GM19035 (cell line): ENCODE results near the gene SERPINB3.
"Not testable (repeated sequence)": the region's sequence is repeated elsewhere in the genome, so short reads cannot be mapped to it uniquely, and the experiment has no call there.

Experiments used
- ATAC-seq: cut with Tn5 transposase; IDR thresholded peaks from one replicate; pipeline ENCODE4 v1.9.1; 2021; ENCODE audit not compliant: unreplicated experiment

The SERPINB3 gene

GRCh38 chr18:63661750-63662149, at the start of gene SERPINB3:
SERPINB3 (minus strand) TSS chr18:63661893; CDS start chr18:63661216, 677 bp downstream.
- not testable (repeated sequence) for ATAC-seq

GRCh38 chr18:63708650-63709049, 47.0 kb upstream of the SERPINB3 start:
- no peak for ATAC-seq

- ATAC-seq: no peak
Measured at GRCh38 chr18:63707816-63708215, 46.1 kb upstream of the SERPINB3 start.

GRCh38 chr18:63705401-63705800, 43.7 kb upstream of the SERPINB3 start:
- no peak for ATAC-seq

- no peak for ATAC-seq
Measured at GRCh38 chr18:63702660-63703059, 41.0 kb upstream of the SERPINB3 start, which contains the start of gene SERPINB11. SERPINB11 (plus strand) TSS chr18:63702960; CDS start chr18:63710194, 7,234 bp downstream.

- ATAC-seq: no peak
Measured at GRCh38 chr18:63701952-63702351, 40.3 kb upstream of the SERPINB3 start.

- no peak for ATAC-seq
Measured at GRCh38 chr18:63700501-63700900, 38.8 kb upstream of the SERPINB3 start.

- ATAC-seq: no peak
Measured at GRCh38 chr18:63697097-63697660, 35.5 kb upstream of the SERPINB3 start.

- ATAC-seq: no peak
Measured at GRCh38 chr18:63689064-63689463, 27.4 kb upstream of the SERPINB3 start.

GRCh38 chr18:63686871-63687270, 25.2 kb upstream of the SERPINB3 start:
- ATAC-seq: no peak

- ATAC-seq: no peak
Measured at GRCh38 chr18:63684718-63685117, 23.0 kb upstream of the SERPINB3 start.

GRCh38 chr18:63683890-63684289, 22.2 kb upstream of the SERPINB3 start:
- no peak for ATAC-seq

- no peak for ATAC-seq
Measured at GRCh38 chr18:63683152-63683551, 21.5 kb upstream of the SERPINB3 start.

- no peak for ATAC-seq
Measured at GRCh38 chr18:63681449-63682340, 20.0 kb upstream of the SERPINB3 start.

GRCh38 chr18:63679820-63680606, 18.3 kb upstream of the SERPINB3 start:
- no peak for ATAC-seq

GRCh38 chr18:63677500-63678225, 16.0 kb upstream of the SERPINB3 start:
- ATAC-seq: no peak

GRCh38 chr18:63676526-63677323, 15.0 kb upstream of the SERPINB3 start:
- ATAC-seq: peak; percentile 87

GRCh38 chr18:63664571-63664970, 2.9 kb upstream of the SERPINB3 start:
- ATAC-seq: no peak

GRCh38 chr18:63658920-63659319, 2.8 kb downstream of the SERPINB3 start:
- not testable (repeated sequence) for ATAC-seq

- ATAC-seq: not testable (repeated sequence)
Measured at GRCh38 chr18:63650271-63650670, 11.4 kb downstream of the SERPINB3 start.
